Erythroblast (primary cell): ENCODE measurements around the gene PRPF31.
A peak's percentile ranks its signal among the peaks of the same experiment; 100 is the strongest.

Source experiments
- GATA1 ChIP-seq: IDR thresholded peaks from 2 replicates; pipeline ENCODE4 v1.6.1; 2011; ENCODE audit warnings: low read depth, mild to moderate bottlenecking, control low read depth, low read length, moderate library complexity
- POLR2A ChIP-seq: IDR thresholded peaks from 2 replicates; pipeline ENCODE4 v1.6.1; 2011; ENCODE audit warnings: mild to moderate bottlenecking, low read length

- peak; percentile 59 for TF ChIP-seq POLR2A
- no peak for TF ChIP-seq GATA1
These were observed 21.5 kb downstream of the PRPF31 start for GRCh38 chr19:54136864-54137698.
